BLaER1 treated with 17β-estradiol and CSF1 and Interleukin-3, amounts not matched to agents 10 nM and 100 nM (cell line): ENCODE measurements around the gene INO80D.
"Not testable (repeated sequence)": the region's sequence is repeated elsewhere in the genome, so short reads cannot be mapped to it uniquely, and the experiment has no call there.

Experiments used
- H3K27ac ChIP-seq, 11 experiments: shearing (Covaris generic); formaldehyde crosslinking; 2 replicates each; pipeline ENCODE4 v1.8.1; 2022
- H3K27me3 ChIP-seq, 11 experiments: shearing (Covaris generic); formaldehyde crosslinking; 2 replicates each; pipeline ENCODE4 v1.8.1; 2022
- H3K36me3 ChIP-seq, 11 experiments: shearing (Covaris generic); formaldehyde crosslinking; 2 replicates each; pipeline ENCODE4 v1.8.1; 2022
- H3K4me1 ChIP-seq, 10 experiments: shearing (Covaris generic); formaldehyde crosslinking; 2 replicates each; pipeline ENCODE4 v1.8.1; 2022
- H3K4me2 ChIP-seq, 11 experiments: shearing (Covaris generic); formaldehyde crosslinking; 2 replicates each; pipeline ENCODE4 v1.8.1; 2022
- H3K4me3 ChIP-seq, 10 experiments: shearing (Covaris generic); formaldehyde crosslinking; 2 replicates each; pipeline ENCODE4 v1.8.1; 2022
- H3K9ac ChIP-seq, 11 experiments: shearing (Covaris generic); formaldehyde crosslinking; 2 replicates each; pipeline ENCODE4 v1.8.1; 2022
- H3K9me3 ChIP-seq, 11 experiments: shearing (Covaris generic); formaldehyde crosslinking; replicated peaks in 1 of 11; 2 replicates each; pipeline ENCODE4 v1.8.1; 2022
- H4K20me1 ChIP-seq, 11 experiments: shearing (Covaris generic); formaldehyde crosslinking; 2 replicates each; pipeline ENCODE4 v1.8.1; 2022
- Cebpa-rat ChIP-seq, 11 experiments: shearing (Covaris generic); IDR thresholded peaks; 2 replicates each; pipeline ENCODE4 v1.8.1; 2022

Gene INO80D

DNA sequence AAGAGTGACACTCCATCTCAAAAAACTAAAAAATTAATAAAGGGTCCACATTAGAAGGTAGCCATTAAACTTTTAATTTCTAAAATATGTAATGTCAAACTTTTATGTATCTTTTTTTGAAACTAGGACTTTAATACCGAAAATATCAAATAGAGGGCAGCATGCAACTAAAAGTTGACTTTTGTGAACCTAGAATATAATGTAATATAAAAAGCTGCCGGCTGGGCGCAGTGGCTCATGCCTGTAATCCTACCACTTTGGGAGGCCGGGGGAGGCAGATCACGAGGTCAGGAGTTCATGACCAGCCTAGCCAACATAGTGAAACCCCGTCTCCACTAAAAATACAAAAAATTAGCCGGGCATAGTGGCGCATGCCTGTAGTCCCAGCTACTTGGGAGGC is 62.8 kb downstream of the INO80D start:
- H3K36me3 ChIP-seq = peaks cover 58 to 86% (median 70%) of the 10 kb centered on the region in 11 experiments

GRCh38 chr2:206020171-206020570 is 65.8 kb downstream of the INO80D start:
- no peak for TF ChIP-seq Cebpa-rat (IDR thresholded peaks at IDR 0.05)
- Histone ChIP-seq H3K27me3 (no peaks in the 10 kb centered on the region), H3K27ac (no peak overlapping the region), H3K4me3 (no peak overlapping the region), H3K9ac (no peak overlapping the region), H3K4me1 (no peaks in the 10 kb centered on the region), H4K20me1 (no peaks in the 10 kb centered on the region; a peak in 3 of 22 replicates), H3K9me3 (peaks cover 32 to 37% (median 35%) of the 10 kb centered on the region in 11 experiments), H3K4me2 (no peak overlapping the region), H3K36me3 (peaks cover 67 to 90% (median 74%) of the 10 kb centered on the region in 11 experiments)

More for the DNA sequence above, 62.8 kb downstream of the INO80D start:
- Histone ChIP-seq H3K9ac (no peak overlapping the region), H4K20me1 (no peaks in the 10 kb centered on the region; a peak in 3 of 22 replicates), H3K4me2 (no peak overlapping the region), H3K4me3 (no peak overlapping the region), H3K4me1 (no peaks in the 10 kb centered on the region), H3K27ac (no peak overlapping the region), H3K27me3 (no peaks in the 10 kb centered on the region), H3K9me3 (peaks cover 1 to 7% (median 5%) of the 10 kb centered on the region in 11 experiments; a peak in 19 of 22 replicates)
- TF ChIP-seq Cebpa-rat (IDR thresholded peaks at IDR 0.05) = no peak

- Histone ChIP-seq H3K4me3 (peak overlapping the region in 1 of 10 experiments; percentile 42; a peak in 2 of 20 replicates), H3K9me3 (peaks cover 35 to 47% (median 39%) of the 10 kb centered on the region in 11 experiments), H3K36me3 (peaks cover 81 to 100% (median 96%) of the 10 kb centered on the region in 11 experiments)
- H3K4me2 ChIP-seq, H3K9ac ChIP-seq, H3K4me1 ChIP-seq, H4K20me1 ChIP-seq, H3K27ac ChIP-seq, H3K27me3 ChIP-seq: not testable (repeated sequence)
Measured at GRCh38 chr2:206015746-206016145, 70.2 kb downstream of the INO80D start.

DNA sequence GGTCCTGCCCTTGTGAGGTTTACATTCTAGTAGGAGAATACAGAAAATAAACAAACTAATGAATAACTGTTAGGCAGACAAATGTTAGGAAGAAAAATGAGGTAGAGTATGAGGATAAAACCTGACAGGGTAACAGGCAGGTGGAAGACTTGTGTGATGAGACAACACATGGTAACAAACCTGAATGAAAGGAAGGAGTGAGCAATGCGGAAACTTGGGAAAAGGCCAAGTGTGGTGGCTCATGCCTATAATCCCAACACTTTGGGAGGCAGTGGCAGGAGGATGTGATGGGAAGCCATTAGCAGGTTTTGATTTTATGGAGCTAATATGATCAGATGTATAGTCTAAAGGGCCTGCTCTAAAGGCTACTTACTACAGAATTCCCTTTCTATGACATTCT is 74.2 kb downstream of the INO80D start:
- TF ChIP-seq Cebpa-rat (IDR thresholded peaks at IDR 0.05) = no peak
- no peaks in the 10 kb centered on the region for H3K27me3 ChIP-seq
- H3K4me2 ChIP-seq = no peak overlapping the region
- H3K4me3 ChIP-seq = no peak overlapping the region
- no peaks in the 10 kb centered on the region for H4K20me1 ChIP-seq
- H3K9me3 ChIP-seq = peaks cover 15 to 26% (median 20%) of the 10 kb centered on the region in 11 experiments
- H3K27ac ChIP-seq = no peak overlapping the region
- H3K9ac ChIP-seq = no peak overlapping the region
- peaks cover 85 to 100% (median 96%) of the 10 kb centered on the region in 11 experiments for H3K36me3 ChIP-seq
- H3K4me1 ChIP-seq = no peaks in the 10 kb centered on the region

GRCh38 chr2:206011018-206011614 is 74.9 kb downstream of the INO80D start:
- no peak overlapping the region for H3K27ac ChIP-seq
- H3K4me2 ChIP-seq = no peak overlapping the region
- H4K20me1 ChIP-seq = no peaks in the 10 kb centered on the region
- peaks cover 8 to 19% (median 13%) of the 10 kb centered on the region in 11 experiments for H3K9me3 ChIP-seq
- peaks cover 85 to 100% (median 96%) of the 10 kb centered on the region in 11 experiments for H3K36me3 ChIP-seq
- H3K4me1 ChIP-seq = no peaks in the 10 kb centered on the region
- no peaks in the 10 kb centered on the region for H3K27me3 ChIP-seq
- TF ChIP-seq Cebpa-rat (IDR thresholded peaks at IDR 0.05) = no peak
- no peak overlapping the region for H3K4me3 ChIP-seq
- H3K9ac ChIP-seq = no peak overlapping the region

- Histone ChIP-seq H3K4me3 (no peak overlapping the region), H3K27ac (peak overlapping the region in 1 of 11 experiments; percentile 41; a peak in 1 of 22 replicates), H3K36me3 (peaks cover 71 to 98% (median 79%) of the 10 kb centered on the region in 11 experiments), H3K9me3 (peaks cover 0 to 5% (median 0%) of the 10 kb centered on the region in 11 experiments; a peak in 2 of 22 replicates), H3K4me2 (no peak overlapping the region), H3K9ac (no peak overlapping the region), H3K4me1 (peaks cover 0 to 12% (median 0%) of the 10 kb centered on the region in 10 experiments; a peak in 5 of 20 replicates), H3K27me3 (no peaks in the 10 kb centered on the region), H4K20me1 (peaks cover 0 to 14% (median 0%) of the 10 kb centered on the region in 11 experiments; a peak in 2 of 22 replicates)
- TF ChIP-seq Cebpa-rat (IDR thresholded peaks at IDR 0.05) = no peak
Measured at GRCh38 chr2:206004004-206004693, 81.8 kb downstream of the INO80D start.

DNA sequence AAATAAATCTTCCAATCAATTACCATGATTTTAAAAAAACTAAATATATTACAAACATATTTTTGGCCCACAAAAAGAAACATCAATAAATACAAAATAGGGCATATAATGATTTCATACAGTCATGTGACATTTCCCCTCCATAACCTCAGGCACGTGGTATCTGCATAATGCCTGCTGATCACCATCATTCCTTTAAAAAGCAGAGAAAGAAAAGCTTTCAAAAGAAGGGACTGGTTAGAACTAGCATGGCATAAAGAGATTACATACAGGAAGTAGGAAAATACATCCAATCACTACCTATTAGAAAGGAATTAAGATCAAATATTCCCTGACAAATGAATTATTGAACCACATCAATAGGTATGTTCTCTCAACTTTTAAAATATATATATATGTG is 83.5 kb downstream of the INO80D start:
- Histone ChIP-seq H3K36me3 (peaks cover 58 to 98% (median 71%) of the 10 kb centered on the region in 11 experiments), H3K27me3 (no peaks in the 10 kb centered on the region), H3K9me3 (peaks cover 0 to 5% (median 0%) of the 10 kb centered on the region in 11 experiments; a peak in 2 of 22 replicates), H3K4me3 (no peak overlapping the region), H3K4me1 (peaks cover 0 to 23% (median 5%) of the 10 kb centered on the region in 10 experiments; a peak in 6 of 20 replicates), H3K4me2 (no peak overlapping the region), H3K27ac (no peak overlapping the region), H3K9ac (no peak overlapping the region), H4K20me1 (peaks cover 0 to 25% (median 0%) of the 10 kb centered on the region in 11 experiments; a peak in 3 of 22 replicates)
- TF ChIP-seq Cebpa-rat (IDR thresholded peaks at IDR 0.05) = no peak

- no peak overlapping the region for H3K27ac ChIP-seq
- H3K36me3 ChIP-seq = peaks cover 54 to 97% (median 69%) of the 10 kb centered on the region in 11 experiments
- H3K9ac ChIP-seq = no peak overlapping the region
- no peak overlapping the region for H3K4me2 ChIP-seq
- peaks cover 0 to 25% (median 0%) of the 10 kb centered on the region in 11 experiments; a peak in 3 of 22 replicates for H4K20me1 ChIP-seq
- no peak overlapping the region for H3K4me3 ChIP-seq
- no peaks in the 10 kb centered on the region for H3K27me3 ChIP-seq
- H3K4me1 ChIP-seq = peaks cover 0 to 23% (median 5%) of the 10 kb centered on the region in 10 experiments; a peak in 6 of 20 replicates
- peaks cover 0 to 5% (median 0%) of the 10 kb centered on the region in 11 experiments; a peak in 2 of 22 replicates for H3K9me3 ChIP-seq
- no peak for TF ChIP-seq Cebpa-rat (IDR thresholded peaks at IDR 0.05)
Measured at GRCh38 chr2:206001912-206002311, 84.1 kb downstream of the INO80D start.

DNA sequence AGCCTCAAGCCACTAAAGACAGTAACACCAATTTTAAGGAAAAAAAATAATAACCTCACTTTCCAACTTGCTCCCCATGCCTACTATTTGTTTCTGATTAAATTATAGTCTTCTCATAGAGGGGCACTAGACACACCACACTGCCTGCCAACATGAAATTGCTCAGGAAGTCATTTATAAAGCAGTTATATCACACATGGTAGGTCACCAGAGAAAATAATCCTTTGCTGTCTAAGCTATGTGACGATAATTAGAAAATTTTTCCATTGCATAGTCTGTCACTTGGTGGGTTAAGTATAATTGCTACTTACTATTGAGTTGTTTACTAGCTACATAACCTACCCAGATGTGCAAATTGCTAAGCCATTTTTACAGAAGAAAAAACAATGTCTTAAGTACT is 85.2 kb downstream of the INO80D start:
- Histone ChIP-seq H3K36me3 (peaks cover 43 to 92% (median 62%) of the 10 kb centered on the region in 11 experiments), H3K4me2 (no peak overlapping the region), H3K9ac (no peak overlapping the region), H3K27ac (no peak overlapping the region), H3K4me3 (no peak overlapping the region), H3K4me1 (peaks cover 0 to 31% (median 5%) of the 10 kb centered on the region in 10 experiments; a peak in 7 of 20 replicates), H3K27me3 (no peaks in the 10 kb centered on the region), H3K9me3 (peaks cover 0 to 5% (median 0%) of the 10 kb centered on the region in 11 experiments; a peak in 2 of 22 replicates), H4K20me1 (peaks cover 0 to 25% (median 0%) of the 10 kb centered on the region in 11 experiments; a peak in 3 of 22 replicates)
- no peak for TF ChIP-seq Cebpa-rat (IDR thresholded peaks at IDR 0.05)
